HEK293T (cell line): ENCODE data around the gene MYL10.

ENCODE experiments used
- BHLHE40 ChIP-seq: fragments of 450-650 bp; IDR thresholded peaks from 2 replicates; pipeline ENCODE4 v1.6.1; 2016; ENCODE audit warnings: mild to moderate bottlenecking, moderate library complexity, borderline replicate concordance
- CTBP1 ChIP-seq: fragments of 450-650 bp; IDR thresholded peaks from 2 replicates; pipeline ENCODE4 v1.6.1; 2016; ENCODE audit warnings: borderline replicate concordance
- ELF4 ChIP-seq: fragments of 450-650 bp; IDR thresholded peaks from 2 replicates; pipeline ENCODE4 v1.6.1; 2017; ENCODE audit warnings: antibody characterized with exemption
- FOXK2 ChIP-seq: fragments of 450-650 bp; IDR thresholded peaks from 2 replicates; pipeline ENCODE4 v1.6.1; 2016; ENCODE audit warnings: mild to moderate bottlenecking
- FOXM1 ChIP-seq: fragments of 450-650 bp; IDR thresholded peaks from 2 replicates; pipeline ENCODE4 v1.6.1; 2017; ENCODE audit warnings: mild to moderate bottlenecking, borderline replicate concordance
- NFRKB ChIP-seq: fragments of 450-650 bp; IDR thresholded peaks from 2 replicates; pipeline ENCODE4 v1.6.1; 2016; ENCODE audit warnings: mild to moderate bottlenecking, moderate library complexity
- SP1 ChIP-seq: fragments of 450-650 bp; IDR thresholded peaks from 2 replicates; pipeline ENCODE4 v1.6.1; 2017
- SUZ12 ChIP-seq: fragments of 450-650 bp; IDR thresholded peaks from 2 replicates; pipeline ENCODE4 v1.6.1; 2016; ENCODE audit warnings: mild to moderate bottlenecking
- TARDBP ChIP-seq: fragments of 450-650 bp; IDR thresholded peaks from 2 replicates; pipeline ENCODE4 v1.6.1; 2016
- TF ChIP-seq, protein P1 (sequence below): fragments of 450-650 bp; IDR thresholded peaks from 2 replicates; pipeline ENCODE4 v1.6.1; 2016

DNA sequence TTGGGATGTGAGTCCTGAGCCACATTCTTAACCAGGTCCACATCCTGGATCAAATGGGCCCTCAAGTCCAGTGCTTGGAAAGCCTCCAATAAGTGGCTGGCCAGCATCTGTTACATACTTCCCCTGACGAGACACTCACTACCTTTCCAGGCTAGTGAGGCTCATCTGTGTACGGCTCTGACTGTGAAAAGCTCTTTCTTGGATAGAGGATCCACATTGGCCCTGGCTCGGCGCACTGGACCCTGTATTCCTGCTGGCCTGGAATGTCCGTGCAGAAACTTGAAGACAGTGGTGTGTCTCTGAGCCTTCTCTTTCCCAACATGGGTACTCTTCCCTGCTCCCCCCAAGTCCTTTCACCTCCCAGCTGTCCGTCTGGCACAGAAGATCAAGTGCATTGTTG is 35.5 kb downstream of the MYL10 start:
- TF ChIP-seq SUZ12, result no peak
- TF ChIP-seq ELF4, result no peak
- TF ChIP-seq TARDBP, result no peak
- TF ChIP-seq, protein P1, sequence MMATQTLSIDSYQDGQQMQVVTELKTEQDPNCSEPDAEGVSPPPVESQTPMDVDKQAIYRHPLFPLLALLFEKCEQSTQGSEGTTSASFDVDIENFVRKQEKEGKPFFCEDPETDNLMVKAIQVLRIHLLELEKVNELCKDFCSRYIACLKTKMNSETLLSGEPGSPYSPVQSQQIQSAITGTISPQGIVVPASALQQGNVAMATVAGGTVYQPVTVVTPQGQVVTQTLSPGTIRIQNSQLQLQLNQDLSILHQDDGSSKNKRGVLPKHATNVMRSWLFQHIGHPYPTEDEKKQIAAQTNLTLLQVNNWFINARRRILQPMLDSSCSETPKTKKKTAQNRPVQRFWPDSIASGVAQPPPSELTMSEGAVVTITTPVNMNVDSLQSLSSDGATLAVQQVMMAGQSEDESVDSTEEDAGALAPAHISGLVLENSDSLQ, result no peak
- no peak for TF ChIP-seq CTBP1
- TF ChIP-seq SP1, result no peak
- TF ChIP-seq BHLHE40, result no peak
- no peak for TF ChIP-seq NFRKB
- no peak for TF ChIP-seq FOXM1
- no peak for TF ChIP-seq FOXK2
